H1 (cell line): ENCODE measurements around the gene TRIM67.

Source experiments
- CHD7 ChIP-seq: fragments of 300-600 bp; sonication (generic); IDR thresholded peaks from 2 replicates; pipeline ENCODE4 v1.7.1; 2012; ENCODE audit warnings: low read length, moderate library complexity, mild to moderate bottlenecking, inconsistent platforms; ENCODE audit not compliant: insufficient replicate concordance
- CTCF ChIP-seq, 3 experiments: IDR thresholded peaks; 1 replicate in 2 of 3; 2 replicates in 1 of 3; pipeline versions ENCODE4 v1.5.1 to v1.6.1; 2011; ENCODE audit warnings: low read length in 3 of 3, mild to moderate bottlenecking in 3 of 3, inconsistent platforms in 2 of 3, low read depth in 1 of 3, moderate library complexity in 1 of 3; ENCODE audit not compliant: insufficient read depth in 1 of 3; ENCODE audit errors: control extremely low read depth in 1 of 3
- GABPA ChIP-seq: IDR thresholded peaks from 2 replicates; pipeline ENCODE4 v1.6.1; 2011; ENCODE audit warnings: mild to moderate bottlenecking, low read length, moderate library complexity, borderline replicate concordance; ENCODE audit not compliant: insufficient read depth
- RAD21 ChIP-seq, 2 experiments: IDR thresholded peaks in 1 of 2; conservative IDR thresholded peaks in 1 of 2; 2 replicates each; pipeline ENCODE4 v1.6.1; 2011; ENCODE audit warnings: low read depth in 2 of 2, low read length in 2 of 2, improper control_type of control experiment in 1 of 2, inconsistent platforms in 1 of 2, mild to moderate bottlenecking in 1 of 2, moderate library complexity in 1 of 2
- SP1 ChIP-seq: IDR thresholded peaks from 2 replicates; pipeline ENCODE4 v1.6.1; 2011; ENCODE audit warnings: low read depth, low read length
- ZNF274 ChIP-seq: IDR thresholded peaks from 2 replicates; pipeline ENCODE4 v1.7.0; 2012; ENCODE audit warnings: low read length, borderline replicate concordance; ENCODE audit errors: extremely low read depth

GRCh38 chr1:231165371-231165770, 3.5 kb downstream of the TRIM67 start:
- TF ChIP-seq CTCF (IDR thresholded peaks at IDR 0.05; ENCODE audit: control extremely low read depth in 1 of 3, insufficient read depth in 1 of 3, low read depth in 1 of 3, low read length in 3 of 3): no peak
- no peak for TF ChIP-seq SP1
- TF ChIP-seq ZNF274: no peak
- TF ChIP-seq GABPA: no peak
- TF ChIP-seq RAD21 (IDR thresholded peaks at IDR 0.05 in 1 of 2, conservative IDR thresholded peaks at IDR 0.05 in 1 of 2; ENCODE audit: low read depth in 2 of 2, low read length in 2 of 2): no peak
- no peak for TF ChIP-seq CHD7
